Suppressor macrophage (primary cell): ENCODE measurements around the gene SBK3.
"Not testable (repeated sequence)": the region's sequence is repeated elsewhere in the genome, so short reads cannot be mapped to it uniquely, and the experiment has no call there.

ENCODE experiments used
- DNase-seq, 4 experiments: peaks; one replicate each; pipeline ENCODE4 v3.0.0-alpha.2; 2020 to 2022
- total RNA-seq, 17 experiments: gene quantifications; one replicate each; lab custom pipeline; 2026; ENCODE audit warnings: mixed read lengths in 6 of 17, inconsistent platforms in 3 of 17; lab: John Stamatoyannopoulos, UW

The SBK3 gene, protein sequence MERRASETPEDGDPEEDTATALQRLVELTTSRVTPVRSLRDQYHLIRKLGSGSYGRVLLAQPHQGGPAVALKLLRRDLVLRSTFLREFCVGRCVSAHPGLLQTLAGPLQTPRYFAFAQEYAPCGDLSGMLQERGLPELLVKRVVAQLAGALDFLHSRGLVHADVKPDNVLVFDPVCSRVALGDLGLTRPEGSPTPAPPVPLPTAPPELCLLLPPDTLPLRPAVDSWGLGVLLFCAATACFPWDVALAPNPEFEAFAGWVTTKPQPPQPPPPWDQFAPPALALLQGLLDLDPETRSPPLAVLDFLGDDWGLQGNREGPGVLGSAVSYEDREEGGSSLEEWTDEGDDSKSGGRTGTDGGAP
- 0 to 0.66 (median 0.07) reads per million in 17 experiments for total RNA-seq

DNA sequence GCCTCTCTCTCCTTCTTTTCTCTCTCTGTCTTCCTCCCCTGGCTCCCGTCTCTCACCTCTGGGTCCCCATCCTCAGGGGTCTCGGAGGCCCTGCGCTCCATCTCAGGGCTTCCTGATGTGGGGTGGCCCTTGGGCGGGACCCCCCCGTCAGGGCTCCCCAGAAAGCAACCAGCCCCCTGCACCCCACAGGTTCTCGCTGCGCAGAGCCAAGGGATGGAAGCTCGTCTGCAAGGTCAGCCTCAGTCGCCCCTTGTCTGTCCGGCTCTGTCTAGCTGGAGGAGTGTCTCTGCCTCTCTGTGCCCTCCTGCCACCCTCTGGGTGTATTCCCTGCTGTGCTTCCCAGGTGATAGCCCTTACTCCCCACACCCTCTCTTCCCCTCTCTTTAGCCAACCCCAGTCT is at the start of gene SBK3:
Gene SBK3 (minus strand): TSS at position 101 of the 400 bp plus-strand sequence. CDS start 0 bp downstream, at position 101.
- DNase-seq, result no peak

DNA sequence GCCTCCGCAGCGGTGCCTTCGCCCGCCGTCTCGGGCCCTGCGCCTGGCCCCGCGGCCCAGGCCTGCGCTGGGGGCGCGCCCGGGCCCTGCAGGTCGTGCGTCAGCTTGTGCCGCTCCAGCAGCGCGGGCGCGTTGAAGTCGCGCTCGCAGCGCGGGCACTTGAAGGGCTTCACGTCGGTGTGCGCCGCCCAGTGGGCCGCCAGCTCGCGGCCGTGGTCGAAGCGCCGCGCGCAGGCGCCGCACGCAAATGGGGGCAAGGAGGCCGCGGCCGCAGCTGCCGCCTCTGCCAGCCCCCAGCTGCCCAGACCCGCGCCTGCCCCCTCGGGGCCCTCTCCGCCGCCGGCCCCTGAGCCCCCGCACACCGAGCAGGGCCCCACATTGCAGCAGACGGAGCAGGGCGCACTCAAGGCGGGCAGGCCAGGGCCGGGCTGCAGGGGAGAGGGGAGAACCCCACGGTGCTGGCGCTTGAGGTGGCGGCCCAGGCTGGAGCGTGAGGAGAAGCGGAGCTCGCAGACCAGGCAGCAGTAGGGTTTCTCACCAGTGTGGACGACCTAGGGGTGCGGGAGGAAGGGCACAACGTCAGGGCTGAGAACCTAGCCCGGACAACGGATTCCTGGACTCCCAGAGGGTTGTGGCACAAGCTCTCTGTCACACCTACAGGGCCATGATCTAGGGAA is 47.9 kb upstream of the SBK3 start:
- DNase-seq, result no peak

DNA sequence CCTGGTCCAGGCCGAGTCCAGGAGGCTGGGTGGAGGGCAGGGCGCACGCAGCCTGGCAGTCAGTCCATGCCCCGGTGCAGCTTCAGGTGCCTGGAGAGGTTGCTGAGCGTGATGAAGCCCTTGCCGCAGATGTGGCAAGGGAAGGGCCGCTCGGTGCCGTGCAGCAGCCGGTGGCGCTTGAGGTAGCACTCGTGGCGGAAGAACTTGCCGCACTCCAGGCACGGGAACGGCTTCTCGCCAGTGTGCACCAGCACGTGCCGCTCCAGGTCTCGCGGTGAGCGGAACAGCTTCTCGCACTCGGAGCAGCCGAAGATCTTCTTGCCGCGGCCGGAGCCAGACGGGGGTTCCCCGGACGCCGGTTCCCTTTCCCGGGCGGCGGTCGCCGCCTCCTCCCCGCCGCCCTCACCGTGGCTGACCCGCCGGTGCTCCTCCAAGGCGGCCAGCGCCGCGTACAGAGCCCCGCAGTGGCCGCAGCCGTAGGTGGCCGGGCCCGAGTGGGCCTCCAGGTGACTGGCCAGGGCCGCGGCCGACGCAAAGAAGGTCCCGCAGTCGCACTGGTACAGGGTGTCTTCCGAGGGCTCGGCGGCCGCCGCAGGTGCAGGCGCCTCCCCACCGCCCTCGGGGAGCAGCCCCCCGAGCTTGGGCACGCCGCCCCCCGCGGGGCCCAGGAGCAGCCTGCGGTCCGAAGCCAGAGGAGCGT is 47.2 kb upstream of the SBK3 start:
- DNase-seq, result no peak

DNA sequence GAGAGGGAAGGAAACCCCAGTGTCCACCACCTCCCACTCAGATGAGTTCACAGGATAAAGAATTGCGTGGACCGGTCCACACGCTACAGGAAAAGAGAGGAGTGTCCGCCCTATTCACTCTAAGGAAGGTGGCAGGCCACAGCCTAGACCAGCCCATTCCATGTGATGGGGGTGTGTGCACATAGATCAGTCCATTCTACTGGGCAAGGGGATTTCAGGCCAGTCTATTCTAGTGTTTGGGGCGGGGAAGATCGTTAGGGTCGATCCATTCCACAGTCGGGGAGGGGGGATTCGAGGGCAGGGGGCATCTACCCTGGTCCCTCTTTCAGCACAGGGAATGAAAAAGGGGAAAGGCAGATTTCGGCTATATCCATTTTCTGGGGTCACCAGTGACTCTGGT is 46.2 kb upstream of the SBK3 start:
- DNase-seq, result no peak

DNA sequence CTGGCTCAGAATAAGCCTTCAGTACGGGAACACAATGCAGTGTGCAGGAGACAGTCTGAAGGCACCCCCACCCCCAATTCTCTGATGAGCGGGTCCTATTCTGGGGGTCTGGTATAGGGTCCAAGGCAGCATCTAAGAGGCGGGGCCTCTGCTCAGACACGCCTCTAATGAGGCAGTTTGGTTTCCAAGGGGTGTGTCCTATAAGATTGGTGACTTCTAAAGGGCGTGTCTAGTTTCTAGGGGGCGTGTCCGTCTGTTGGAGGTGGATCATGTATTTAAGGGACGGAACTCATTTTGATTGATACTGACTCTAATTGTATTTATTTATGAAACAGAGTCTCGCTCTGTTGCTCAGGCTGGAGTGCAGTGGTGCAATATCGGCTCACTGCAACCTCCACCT is 45.3 kb upstream of the SBK3 start:
- DNase-seq, result no peak

DNA sequence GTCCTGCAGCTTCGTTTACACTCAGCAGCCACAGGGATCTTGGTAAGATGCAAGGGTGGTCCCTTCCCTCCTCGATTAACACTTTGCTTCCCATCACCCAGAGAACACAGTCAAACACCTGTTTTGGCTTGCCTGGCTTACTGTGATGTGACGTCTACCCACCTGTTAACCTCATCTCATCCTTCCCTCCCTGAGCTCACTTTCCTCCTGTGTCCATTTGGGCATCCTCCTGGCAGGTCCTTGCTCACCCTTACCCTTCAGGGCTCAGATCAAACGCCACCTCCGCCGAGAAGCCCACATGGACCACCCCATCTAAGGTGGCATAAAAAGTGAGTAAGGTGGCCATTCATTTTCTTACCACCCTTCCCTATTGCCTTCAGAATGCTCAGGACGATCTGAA is 44.8 kb upstream of the SBK3 start:
- no peak for DNase-seq

DNA sequence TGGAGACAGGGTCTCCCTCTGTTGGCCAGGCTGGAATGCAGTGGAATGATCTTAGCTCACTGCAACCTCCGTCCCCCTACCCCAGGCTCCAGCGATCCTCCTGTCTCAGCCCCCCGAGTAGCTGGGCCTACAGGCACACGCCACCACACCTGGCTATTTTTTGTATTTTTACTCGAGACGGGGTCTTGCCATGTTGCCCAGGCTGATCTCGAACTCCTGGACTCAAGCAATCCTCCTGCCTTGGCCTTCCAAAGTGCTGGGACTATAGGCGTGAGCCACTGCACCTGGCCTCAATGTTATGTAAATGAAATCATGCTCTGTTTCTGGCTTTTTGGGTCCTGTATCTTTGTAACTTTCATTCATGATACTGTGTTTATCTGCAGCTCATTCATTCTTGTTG is 43.4 kb upstream of the SBK3 start:
- DNase-seq, result no peak

DNA sequence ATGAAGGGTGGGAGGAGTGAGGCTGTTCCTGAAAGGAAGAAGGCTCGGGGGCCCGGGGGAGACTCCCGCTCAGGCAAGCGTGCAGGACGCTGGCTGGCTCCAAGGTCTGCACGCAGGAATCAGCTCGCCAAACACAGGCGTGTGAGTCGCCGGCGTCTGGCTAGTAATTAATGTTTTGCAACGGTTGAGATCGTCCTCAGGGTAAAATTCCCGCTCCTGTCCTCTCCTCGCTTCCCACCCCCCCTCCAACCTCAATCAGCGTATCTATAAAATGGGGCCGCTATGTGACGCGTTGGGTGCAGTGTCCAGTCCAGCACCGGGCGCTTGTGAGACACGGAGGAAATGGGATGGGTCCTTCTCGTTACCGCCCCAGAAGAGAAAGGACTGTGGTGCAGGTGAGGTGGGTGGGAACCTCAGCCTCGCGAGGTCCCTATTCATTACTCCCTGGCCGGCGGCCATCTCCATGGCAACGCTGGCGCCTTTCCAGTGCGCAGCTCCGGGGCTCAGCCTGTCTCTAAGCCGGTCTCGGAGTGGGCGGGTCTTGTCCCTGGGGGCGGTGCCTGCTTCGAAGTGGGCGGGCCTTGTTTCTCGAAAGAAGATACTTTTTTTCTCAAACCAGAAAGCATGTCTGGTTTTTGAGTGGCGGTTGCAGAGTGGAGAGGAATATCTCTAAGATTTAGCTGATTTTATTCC is 41.8 kb upstream of the SBK3 start:
- peak; percentile 90 to 95 (median 92) for DNase-seq

DNA sequence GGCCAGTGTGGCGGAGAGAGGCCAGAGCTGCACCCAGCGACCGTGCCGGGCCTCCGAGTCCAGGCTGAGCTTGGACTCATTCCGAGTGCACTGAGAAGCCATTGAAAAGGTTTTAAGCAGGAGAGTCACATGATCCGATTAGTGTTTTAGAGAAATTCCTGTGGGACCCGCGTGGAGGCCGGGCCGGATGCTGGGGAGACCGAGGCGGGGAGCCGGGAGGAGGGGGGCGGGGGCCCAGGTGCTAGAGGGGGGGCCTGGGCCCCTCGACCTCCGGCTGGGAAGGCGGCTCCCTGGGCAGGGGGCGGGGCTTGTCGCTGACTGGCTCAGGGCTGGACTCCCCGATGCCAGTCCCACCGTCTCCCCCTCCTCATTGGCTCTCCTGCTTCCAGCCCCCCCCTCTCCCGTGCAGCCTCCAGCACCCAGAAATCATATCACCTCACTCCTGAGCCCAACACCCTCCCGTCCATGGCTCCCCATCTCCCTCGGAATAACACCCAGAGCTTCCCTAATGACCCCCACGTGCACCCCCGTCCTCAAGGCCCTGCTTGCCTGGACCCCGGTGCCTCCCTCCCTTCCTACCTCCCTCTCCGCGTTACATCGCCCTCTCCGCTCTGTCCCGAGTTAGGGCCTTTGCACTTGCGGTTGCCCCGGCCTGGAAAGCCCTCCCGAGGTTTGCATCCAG is 40.5 kb upstream of the SBK3 start:
- DNase-seq, result no peak

DNA sequence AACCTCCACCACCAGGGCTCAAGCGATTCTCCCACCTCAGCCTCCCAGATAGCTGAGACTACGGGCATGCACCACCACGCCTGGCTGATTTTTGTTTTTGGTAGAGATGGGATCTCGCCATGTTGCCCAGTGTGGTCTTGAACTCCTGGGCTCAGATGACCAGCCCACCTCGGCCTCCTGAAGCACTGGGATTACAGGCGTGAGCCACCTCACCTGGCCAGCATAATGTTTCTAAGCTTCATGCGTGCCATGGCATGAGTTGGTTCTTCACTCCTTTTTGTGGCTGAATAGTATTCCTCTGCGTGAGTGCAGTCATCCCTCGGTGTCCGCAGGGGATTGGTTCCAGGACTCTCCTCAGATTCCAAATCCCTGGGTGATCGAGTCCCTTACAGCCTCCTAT is 39.5 kb upstream of the SBK3 start:
- no peak for DNase-seq

DNA sequence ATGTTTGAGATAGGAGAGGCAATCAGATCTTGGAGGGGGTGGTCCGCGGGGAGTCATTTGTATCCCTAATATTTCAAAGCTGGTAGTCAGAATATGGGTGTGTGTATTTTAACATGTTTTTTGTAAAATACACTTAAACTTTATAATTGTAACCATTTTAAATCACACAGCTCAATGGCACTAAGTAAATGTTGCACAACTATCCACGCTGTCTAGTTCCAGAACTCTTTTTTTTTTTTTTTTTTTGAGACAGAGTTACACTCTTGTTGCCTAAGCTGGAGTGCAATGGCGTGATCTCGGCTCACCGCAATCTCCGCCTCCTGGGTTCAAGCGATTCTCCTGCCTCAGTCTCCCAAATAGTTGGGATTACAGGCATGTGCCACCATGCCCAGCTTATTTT is 38.6 kb upstream of the SBK3 start:
- not testable (repeated sequence) for DNase-seq

DNA sequence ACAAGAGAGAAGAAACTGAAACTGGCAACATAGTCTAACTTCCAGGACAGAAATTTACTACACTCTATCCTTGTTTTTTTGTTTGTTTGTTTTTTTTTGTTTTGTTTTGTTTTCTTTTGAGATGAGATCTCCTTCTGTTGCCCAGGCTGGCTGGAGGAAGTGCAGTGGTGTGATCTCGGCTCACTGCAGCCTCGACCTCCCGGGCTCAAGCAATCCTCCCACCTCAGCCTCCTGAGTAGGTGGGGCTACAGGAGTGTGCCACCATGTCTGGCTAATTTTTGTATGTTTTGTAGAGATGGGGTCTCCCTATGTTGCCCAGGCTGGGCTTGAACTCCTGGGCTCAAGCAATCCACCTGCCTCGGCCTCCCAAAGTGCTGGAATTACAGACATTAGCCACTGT is 36.9 kb upstream of the SBK3 start:
- not testable (repeated sequence) for DNase-seq

DNA sequence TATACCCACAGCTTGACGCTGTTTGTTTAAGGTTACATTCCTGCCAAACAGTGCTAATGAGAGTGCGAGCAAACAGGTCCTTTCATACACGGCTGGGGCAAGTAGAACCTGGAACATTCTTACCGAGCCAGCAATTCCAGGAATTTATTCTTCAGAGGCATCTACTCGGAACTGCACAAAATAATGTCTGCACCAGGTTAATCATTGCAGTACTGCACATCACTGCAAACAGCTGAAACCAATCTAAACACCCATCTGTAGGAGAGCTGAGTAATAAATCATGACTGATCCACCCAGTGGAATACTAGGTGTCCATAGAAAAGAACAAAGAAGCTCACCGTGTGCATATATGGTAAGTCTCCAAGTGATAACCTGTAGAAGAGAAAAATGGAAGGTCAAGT is 36.5 kb upstream of the SBK3 start:
- no peak for DNase-seq

DNA sequence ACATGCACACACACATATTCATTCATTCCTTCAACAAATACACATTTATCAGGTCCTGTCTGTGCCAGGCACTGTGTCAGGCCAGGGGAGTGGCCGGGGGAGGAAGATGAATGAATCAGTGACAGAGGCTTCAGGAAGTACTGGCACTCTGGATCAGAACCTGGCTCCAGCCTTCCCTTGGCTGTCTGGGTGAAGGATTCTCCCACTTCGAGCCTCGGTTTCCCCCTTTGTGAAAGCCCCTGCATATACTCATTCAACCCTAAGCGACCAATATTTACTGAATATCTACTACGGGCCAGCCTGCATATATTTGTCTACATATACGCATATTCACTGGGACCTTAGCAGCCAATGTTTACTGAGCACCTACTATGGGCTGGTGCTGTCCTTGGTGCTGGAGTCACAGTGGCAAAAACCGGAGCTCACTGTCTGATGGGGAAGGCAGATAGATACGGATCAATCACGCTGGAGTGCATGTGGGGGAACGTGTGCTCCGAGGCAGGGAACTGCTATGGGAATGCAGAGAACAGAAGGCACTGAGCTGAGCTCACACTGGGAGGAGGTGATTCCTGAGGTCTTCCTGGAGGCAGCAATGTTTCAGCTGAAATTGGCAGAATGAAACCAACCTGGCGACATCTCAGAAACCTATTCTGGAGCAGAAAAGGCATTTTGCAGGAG is 35.9 kb upstream of the SBK3 start:
- DNase-seq, result peak in 1 of 4 experiments; percentile 27

DNA sequence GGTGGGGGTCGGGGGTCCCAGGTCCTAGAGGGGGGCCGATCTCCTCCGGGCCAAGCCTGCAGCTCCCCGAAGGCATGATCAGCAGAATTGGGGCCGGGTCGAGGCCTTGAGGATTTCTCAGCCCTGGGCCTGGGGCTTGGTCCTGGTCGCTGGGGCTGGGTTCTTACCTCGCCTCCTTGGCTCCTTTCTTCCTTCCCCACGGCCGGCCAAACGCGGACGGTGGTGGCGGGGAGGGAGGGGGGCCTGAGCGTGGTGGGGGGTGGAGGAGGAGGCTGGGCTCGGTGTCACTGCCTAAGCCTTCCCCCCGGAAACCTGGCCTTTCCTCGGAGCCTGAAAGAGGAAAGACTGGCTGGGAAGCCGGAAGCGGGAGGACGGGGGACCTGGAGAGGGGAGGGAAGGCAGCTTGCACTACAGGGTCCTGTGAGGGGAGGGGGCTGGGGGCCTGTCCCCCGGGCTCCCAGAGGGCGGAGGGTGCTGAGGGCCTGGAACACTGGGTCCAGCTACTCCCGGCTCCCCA is 35.3 kb upstream of the SBK3 start, which contains the start of gene ZNF579:
Gene ZNF579 (minus strand): TSS at position 221 of the 517 bp plus-strand sequence. CDS start 1,209 bp downstream, outside the sequence.
- peak; percentile 88 to 94 (median 90) for DNase-seq

DNA sequence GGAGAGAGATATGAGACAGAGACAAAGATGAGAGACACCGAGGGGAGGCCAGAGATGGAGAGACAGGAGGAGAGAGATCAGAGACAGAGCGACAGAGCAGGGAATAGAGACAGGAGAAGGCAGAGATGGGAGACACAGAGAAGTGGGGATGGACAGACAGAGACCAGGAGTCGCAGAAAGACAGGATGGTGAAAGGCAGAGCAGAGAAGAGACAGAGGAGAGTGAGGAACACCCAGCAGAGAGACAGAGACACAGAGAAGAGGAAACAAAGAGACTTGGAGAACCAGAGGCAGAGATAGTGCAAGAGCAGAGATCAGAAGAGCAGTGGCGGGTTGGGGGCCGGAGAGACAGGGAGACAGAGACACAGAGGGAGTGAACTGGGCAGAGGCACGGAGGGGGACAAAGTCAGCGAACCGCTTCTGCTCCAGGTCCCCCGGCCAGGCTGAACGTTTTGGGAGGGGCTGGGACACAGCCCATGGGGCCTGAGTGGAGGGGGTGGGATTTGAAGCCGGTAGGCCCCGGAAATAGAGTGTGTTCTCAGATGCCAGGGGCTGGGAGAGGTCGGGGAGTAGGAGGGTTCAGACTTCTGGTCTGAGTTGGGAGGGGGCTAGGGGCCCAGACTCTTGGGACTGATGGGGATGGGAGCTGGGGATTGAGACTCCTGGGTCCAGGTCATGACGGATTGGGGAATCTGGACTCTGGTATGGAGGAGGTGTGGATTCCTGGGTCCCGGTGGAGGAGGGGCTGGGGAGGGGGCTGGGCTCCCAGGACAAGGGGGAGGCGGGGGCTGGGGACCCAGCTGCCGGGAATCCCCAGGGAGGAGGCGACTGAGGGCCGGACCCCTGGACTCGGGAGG is 34.7 kb upstream of the SBK3 start:
- peak; percentile 8 to 41 (median 22) for DNase-seq

DNA sequence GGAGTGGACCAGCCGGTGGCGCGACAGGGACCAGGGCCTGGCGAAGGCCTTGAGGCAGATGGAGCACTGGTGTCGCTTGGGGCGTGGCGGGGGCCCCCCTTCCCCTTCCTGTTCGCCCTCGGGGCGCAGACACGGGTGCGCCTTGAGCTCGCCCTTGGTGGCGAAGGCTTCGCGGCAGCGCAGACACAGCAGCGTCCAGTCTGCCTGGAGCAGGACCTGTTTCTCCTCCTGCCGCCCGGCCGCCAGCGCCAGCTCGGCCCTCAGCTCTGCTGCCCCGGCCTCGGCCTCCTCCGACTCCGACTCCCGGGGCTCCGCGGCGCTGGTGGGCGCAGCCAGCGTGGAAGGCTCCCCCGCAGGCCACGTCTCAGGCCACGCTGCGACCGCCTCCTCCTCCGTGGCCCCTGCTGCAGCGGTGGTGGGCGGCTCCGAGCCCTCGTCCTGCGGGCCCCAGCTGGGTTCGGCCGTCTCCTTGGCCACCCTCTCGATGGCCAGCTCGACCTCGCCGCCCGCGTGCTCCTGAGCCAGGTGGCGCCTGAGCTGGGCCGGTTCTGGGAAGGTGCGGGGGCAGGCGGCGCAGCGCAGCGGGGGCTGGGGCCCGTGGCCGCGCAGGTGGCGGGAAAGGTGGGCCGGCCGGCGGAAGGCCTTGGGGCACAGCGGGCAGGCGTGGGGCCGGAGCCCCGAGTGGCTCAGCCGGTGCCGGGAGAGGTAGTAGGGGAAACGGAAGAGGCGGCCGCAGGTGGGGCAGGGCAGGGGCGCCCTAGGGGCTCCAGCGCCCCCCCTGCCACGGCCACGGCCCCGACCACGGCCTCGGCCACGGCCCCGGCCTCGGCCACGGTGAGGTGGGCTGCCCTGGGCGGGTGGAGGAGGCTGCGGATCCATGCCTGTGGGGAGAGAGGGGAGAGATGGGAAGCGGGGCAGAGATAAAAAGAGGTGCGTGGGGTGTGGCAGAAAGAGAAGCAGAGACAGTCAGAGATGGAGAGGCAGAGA is 33.7 kb upstream of the SBK3 start:
- DNase-seq, result no peak

DNA sequence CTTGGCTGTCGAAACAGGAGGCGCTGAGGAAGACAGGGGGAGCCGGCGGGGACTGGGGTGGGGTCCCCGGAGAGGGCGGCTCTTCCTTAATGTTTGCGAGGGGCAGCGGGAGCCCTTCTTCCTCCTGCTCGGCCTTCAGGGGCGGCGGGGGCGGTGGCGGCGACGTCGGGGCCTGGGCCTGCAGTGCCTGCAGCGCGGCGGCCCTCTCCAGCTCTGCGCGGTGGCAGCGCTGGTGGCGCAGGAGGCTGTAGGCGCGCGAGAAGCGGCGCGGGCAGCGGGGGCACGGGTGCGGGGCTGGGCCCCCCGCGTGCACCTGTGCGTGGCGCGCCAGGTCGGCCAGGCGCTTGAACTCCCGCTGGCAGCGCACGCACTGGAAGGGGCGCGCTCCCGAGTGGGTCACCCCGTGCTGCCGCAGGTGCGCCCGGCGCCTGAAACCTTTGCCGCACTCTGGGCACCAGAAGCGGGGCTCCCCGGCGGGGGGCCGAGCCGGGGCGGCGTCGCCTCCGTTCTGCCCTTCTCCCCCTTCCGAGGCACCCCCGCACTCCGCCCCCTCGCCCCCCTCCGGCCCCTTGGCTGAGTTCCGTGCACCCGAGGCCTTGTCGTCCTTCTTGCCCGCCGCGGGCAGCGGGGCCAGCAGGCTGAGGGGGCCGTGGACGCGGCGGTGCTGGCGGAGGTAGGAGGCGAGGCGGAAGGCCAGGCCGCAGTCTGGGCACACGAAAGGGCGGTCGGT is 32.9 kb upstream of the SBK3 start:
- DNase-seq, result no peak
